K562 (cell line): Measurements from ENCODE around the gene LRRC74B. TPM values are rescaled to one million over a fixed set of nuclear protein-coding genes. Genes with fewer than 3 reads are reported as not detected.

Experiments
- BRCA1 ChIP-seq, 2 experiments: fragments of 450-650 bp in 1 of 2; sonication (generic) in 1 of 2; formaldehyde crosslinking in 1 of 2; IDR thresholded peaks; 2 replicates each; pipeline versions ENCODE4 v1.5.0 to v1.6.1; 2017 to 2020; ENCODE audit warnings: mild to moderate bottlenecking in 1 of 2, missing genetic modification reagents in 1 of 2
- CEBPG ChIP-seq, 3 experiments: fragments of 200-800 bp in 1 of 3; sonication (Bioruptor generic) in 1 of 3; sonication (generic) in 1 of 3; formaldehyde crosslinking in 1 of 3; IDR thresholded peaks in 2 of 3; conservative IDR thresholded peaks in 1 of 3; 2 replicates each; pipeline versions ENCODE4 v1.6.1 to v1.8.0; 2016 to 2022; ENCODE audit warnings: missing compliant biosample characterization in 2 of 3, missing genetic modification characterization in 2 of 3, mild to moderate bottlenecking in 1 of 3, missing genetic modification reagents in 1 of 3
- POLR2A ChIP-seq: fragments of 450-650 bp; conservative IDR thresholded peaks from 2 replicates; pipeline ENCODE4 v1.6.1; 2016
- SMARCA4 ChIP-seq: fragments of 450-650 bp; IDR thresholded peaks from 2 replicates; pipeline ENCODE4 v1.6.1; 2016
- ZNF124 ChIP-seq: sonication (generic); formaldehyde crosslinking; IDR thresholded peaks from 2 replicates; pipeline ENCODE4 v1.8.1; 2022; ENCODE audit warnings: missing genetic modification reagents
- ZNF407 ChIP-seq: fragments of 450-650 bp; IDR thresholded peaks from 2 replicates; pipeline ENCODE4 v1.6.1; 2016; ENCODE audit warnings: low read depth
- polyA plus RNA-seq, 8 experiments: library from polyadenylated mRNA; depleted of rRNA in 4 of 8; stranded (reverse) in 5 of 8; unstranded in 3 of 8; fragments of >200 nt; fragmentation: Nextera tagmentation in 2 of 8; fragmentation: Illumina TruSeq in 1 of 8; extraction: Ambion mirVana in 2 of 8; extraction: Trizol in 1 of 8; gene quantifications; 2 replicates each; pipeline versions ENCODE4 v1.2.1 to v1.2.3, GENCODE V29; 2011 to 2014; ENCODE audit warnings: inconsistent platforms in 1 of 8, missing spikeins in 1 of 8
- total RNA-seq, 7 experiments: library from RNA; depleted of rRNA in 6 of 7; stranded (reverse); fragments of >200 nt in 6 of 7; fragmentation: Illumina TruSeq in 2 of 7; extraction: Trizol in 2 of 7; gene quantifications; 2 replicates each; pipeline versions ENCODE4 v1.2.1 to v1.2.3, GENCODE V29; 2011 to 2021; ENCODE audit warnings: low replicate concordance in 1 of 7
- TF ChIP-seq, protein P1 (sequence below): fragments of 250-450 bp; sonication (Bioruptor Pico); IDR thresholded peaks from 2 replicates; pipeline ENCODE4 v1.4.0; 2020; ENCODE audit warnings: mild to moderate bottlenecking, moderate library complexity, borderline replicate concordance
- TF ChIP-seq, protein P2 (sequence below), 2 experiments: fragments of 450-650 bp in 1 of 2; IDR thresholded peaks; 2 replicates each; pipeline ENCODE4 v1.6.1; 2011 to 2017; ENCODE audit warnings: low read depth in 2 of 2, antibody characterized with exemption in 1 of 2, borderline replicate concordance in 1 of 2, low read length in 1 of 2, mild to moderate bottlenecking in 1 of 2, mixed read lengths in 1 of 2; ENCODE audit not compliant: control insufficient read depth in 1 of 2
- TF ChIP-seq, protein P3 (sequence below): sonication (generic); formaldehyde crosslinking; IDR thresholded peaks from 2 replicates; pipeline ENCODE4 v1.8.1; 2023; ENCODE audit warnings: mild to moderate bottlenecking, missing genetic modification reagents

Gene LRRC74B
- total and polyA plus RNA-seq, 9 of the 15 experiments (the other 6 are each of a cell fraction or from before 2014, with no cell fraction given) = not detected

- TF ChIP-seq, protein P1, sequence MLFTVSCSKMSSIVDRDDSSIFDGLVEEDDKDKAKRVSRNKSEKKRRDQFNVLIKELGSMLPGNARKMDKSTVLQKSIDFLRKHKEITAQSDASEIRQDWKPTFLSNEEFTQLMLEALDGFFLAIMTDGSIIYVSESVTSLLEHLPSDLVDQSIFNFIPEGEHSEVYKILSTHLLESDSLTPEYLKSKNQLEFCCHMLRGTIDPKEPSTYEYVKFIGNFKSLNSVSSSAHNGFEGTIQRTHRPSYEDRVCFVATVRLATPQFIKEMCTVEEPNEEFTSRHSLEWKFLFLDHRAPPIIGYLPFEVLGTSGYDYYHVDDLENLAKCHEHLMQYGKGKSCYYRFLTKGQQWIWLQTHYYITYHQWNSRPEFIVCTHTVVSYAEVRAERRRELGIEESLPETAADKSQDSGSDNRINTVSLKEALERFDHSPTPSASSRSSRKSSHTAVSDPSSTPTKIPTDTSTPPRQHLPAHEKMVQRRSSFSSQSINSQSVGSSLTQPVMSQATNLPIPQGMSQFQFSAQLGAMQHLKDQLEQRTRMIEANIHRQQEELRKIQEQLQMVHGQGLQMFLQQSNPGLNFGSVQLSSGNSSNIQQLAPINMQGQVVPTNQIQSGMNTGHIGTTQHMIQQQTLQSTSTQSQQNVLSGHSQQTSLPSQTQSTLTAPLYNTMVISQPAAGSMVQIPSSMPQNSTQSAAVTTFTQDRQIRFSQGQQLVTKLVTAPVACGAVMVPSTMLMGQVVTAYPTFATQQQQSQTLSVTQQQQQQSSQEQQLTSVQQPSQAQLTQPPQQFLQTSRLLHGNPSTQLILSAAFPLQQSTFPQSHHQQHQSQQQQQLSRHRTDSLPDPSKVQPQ (CRISPR knock-in tag) = no peak
- TF ChIP-seq ZNF124 (CRISPR knock-in tag) (0 out of 2 replicates have a peak, but pooled peaks have one; percentile 61), CEBPG (CRISPR knock-in tag; IDR thresholded peaks at IDR 0.05) (0 out of 2 replicates have a peak, but pooled peaks have one; percentile 6), CEBPG (tag; conservative IDR thresholded peaks at IDR 0.05 in 1 of 2, IDR thresholded peaks at IDR 0.05 in 1 of 2) (no peak), SMARCA4 (no peak), BRCA1 (IDR thresholded peaks at IDR 0.05) (no peak), BRCA1 (CRISPR knock-in tag; IDR thresholded peaks at IDR 0.05) (no peak), ZNF407 (no peak), POLR2A (no peak)
- TF ChIP-seq, protein P2, sequence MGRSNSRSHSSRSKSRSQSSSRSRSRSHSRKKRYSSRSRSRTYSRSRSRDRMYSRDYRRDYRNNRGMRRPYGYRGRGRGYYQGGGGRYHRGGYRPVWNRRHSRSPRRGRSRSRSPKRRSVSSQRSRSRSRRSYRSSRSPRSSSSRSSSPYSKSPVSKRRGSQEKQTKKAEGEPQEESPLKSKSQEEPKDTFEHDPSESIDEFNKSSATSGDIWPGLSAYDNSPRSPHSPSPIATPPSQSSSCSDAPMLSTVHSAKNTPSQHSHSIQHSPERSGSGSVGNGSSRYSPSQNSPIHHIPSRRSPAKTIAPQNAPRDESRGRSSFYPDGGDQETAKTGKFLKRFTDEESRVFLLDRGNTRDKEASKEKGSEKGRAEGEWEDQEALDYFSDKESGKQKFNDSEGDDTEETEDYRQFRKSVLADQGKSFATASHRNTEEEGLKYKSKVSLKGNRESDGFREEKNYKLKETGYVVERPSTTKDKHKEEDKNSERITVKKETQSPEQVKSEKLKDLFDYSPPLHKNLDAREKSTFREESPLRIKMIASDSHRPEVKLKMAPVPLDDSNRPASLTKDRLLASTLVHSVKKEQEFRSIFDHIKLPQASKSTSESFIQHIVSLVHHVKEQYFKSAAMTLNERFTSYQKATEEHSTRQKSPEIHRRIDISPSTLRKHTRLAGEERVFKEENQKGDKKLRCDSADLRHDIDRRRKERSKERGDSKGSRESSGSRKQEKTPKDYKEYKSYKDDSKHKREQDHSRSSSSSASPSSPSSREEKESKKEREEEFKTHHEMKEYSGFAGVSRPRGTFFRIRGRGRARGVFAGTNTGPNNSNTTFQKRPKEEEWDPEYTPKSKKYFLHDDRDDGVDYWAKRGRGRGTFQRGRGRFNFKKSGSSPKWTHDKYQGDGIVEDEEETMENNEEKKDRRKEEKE (IDR thresholded peaks at IDR 0.05; ENCODE audit: borderline replicate concordance in 1 of 2, control insufficient read depth in 1 of 2, low read depth in 2 of 2, low read length in 1 of 2) = no peak
- TF ChIP-seq, protein P3, sequence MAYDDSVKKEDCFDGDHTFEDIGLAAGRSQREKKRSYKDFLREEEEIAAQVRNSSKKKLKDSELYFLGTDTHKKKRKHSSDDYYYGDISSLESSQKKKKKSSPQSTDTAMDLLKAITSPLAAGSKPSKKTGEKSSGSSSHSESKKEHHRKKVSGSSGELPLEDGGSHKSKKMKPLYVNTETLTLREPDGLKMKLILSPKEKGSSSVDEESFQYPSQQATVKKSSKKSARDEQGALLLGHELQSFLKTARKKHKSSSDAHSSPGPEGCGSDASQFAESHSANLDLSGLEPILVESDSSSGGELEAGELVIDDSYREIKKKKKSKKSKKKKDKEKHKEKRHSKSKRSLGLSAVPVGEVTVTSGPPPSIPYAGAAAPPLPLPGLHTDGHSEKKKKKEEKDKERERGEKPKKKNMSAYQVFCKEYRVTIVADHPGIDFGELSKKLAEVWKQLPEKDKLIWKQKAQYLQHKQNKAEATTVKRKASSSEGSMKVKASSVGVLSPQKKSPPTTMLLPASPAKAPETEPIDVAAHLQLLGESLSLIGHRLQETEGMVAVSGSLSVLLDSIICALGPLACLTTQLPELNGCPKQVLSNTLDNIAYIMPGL (CRISPR knock-in tag) = 0 out of 2 replicates have a peak, but pooled peaks have one; percentile 23
Observed at GRCh38 chr22:21067075-21067900, 21.5 kb downstream of the LRRC74B start (continued).
